ENCODE measurements around the gene MATK.

MATK gene

DNA sequence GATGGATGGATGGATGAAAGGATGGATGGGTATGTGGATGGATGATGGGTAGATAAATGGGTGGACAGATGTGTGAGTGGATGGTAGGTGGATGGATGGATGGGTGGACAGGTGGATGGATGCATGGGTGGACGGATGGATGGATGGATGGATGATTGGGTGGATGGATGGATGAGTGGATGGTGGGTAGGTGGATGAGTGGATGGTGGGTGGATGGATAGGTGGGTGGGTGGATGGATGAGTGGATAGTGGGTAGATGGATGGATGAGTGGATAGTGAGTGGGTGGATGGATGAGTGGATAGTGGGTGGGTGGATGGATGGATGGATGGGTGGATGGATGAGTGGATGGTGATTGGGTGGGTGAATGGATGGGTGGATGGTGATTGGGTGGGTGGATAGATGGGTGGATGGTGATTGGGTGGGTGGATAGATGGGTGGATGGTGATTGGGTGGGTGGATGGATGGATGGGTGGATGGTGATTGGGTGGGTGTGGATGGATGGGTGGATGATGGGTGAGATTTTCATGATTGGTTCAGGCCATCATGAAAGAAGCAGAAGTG, 9.6 kb downstream of the MATK start:
- Histone ChIP-seq H3K4me1 (no peaks in the 10 kb centered on the region), H3K36me3 (replicated peaks) (no peaks in the 10 kb centered on the region), H3K4me3 (no peak overlapping the region), H3K9me3 (peaks cover 4% of the 10 kb centered on the region), H3K27me3 (ENCODE audit: low read depth) (no peaks in the 10 kb centered on the region)
- in situ Hi-C loops (cut with MboI; ENCODE audit: low sequenced_read_pairs), result no loop called here
- no peak for DNase-seq (ENCODE audit: low spot score in 2 of 2)

DNA sequence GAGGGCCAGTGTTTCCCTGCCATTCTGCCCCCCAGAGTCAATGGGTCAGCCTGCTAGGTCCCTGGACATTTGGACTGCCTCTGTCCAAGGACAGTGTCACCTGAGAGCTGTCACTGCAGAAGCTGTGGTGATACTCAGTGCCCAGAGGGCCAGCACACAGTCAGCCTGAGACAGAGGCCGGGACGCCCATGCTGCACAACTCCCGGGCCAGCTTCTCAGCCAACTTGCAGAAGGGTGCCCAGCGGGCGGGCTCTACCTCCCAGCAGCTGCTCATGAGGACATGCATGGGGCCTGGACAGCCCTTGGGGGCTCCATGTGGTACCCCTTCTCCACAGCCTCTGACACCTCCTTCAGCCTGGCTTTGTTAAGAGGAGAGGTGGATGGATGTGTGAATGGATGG, 10.3 kb downstream of the MATK start:
- Histone ChIP-seq H3K36me3 (replicated peaks) (no peaks in the 10 kb centered on the region), H3K27me3 (ENCODE audit: low read depth) (no peaks in the 10 kb centered on the region), H3K4me3 (no peak overlapping the region), H3K9me3 (no peaks in the 10 kb centered on the region; the same call in 1 of the 2 replicates), H3K4me1 (no peaks in the 10 kb centered on the region)
- in situ Hi-C loops (cut with MboI; ENCODE audit: low sequenced_read_pairs), result no loop called here
- DNase-seq (ENCODE audit: low spot score in 2 of 2), result no peak

DNA sequence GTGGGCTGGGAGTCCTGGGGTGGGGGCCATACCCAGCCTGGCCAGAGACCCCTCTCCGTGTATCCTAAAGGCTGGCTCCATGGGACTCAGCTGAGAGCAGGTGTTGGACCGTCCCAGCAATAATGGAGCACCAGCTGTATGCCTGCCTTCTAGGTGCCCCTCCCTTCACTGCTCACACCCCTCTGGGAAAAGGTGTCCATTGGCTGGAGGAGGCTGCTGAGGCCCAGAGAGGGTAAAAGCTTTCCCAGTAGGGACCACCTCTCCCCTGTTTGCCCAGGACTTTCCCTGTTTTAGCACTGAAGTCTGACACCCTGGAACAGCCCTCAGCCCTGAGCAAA, 10.8 kb downstream of the MATK start:
- DNase-seq (ENCODE audit: low spot score in 2 of 2), result no peak
- no peak overlapping the region for H3K4me3 ChIP-seq
- no peaks in the 10 kb centered on the region for H3K36me3 ChIP-seq (replicated peaks)
- H3K27me3 ChIP-seq (ENCODE audit: low read depth), result no peaks in the 10 kb centered on the region
- in situ Hi-C loops (cut with MboI; ENCODE audit: low sequenced_read_pairs), result no loop called here
- no peaks in the 10 kb centered on the region for H3K4me1 ChIP-seq
- no peaks in the 10 kb centered on the region for H3K9me3 ChIP-seq

- no peaks in the 10 kb centered on the region for H3K4me1 ChIP-seq
- in situ Hi-C loops (cut with MboI; ENCODE audit: low sequenced_read_pairs), result no loop called here
- no peaks in the 10 kb centered on the region for H3K27me3 ChIP-seq (ENCODE audit: low read depth)
- DNase-seq (ENCODE audit: low spot score in 2 of 2), result no peak
- no peaks in the 10 kb centered on the region for H3K9me3 ChIP-seq
- H3K36me3 ChIP-seq (replicated peaks), result no peaks in the 10 kb centered on the region
- H3K4me3 ChIP-seq, result no peak overlapping the region
Measured at GRCh38 chr19:3774621-3775373, 11.4 kb downstream of the MATK start.

DNA sequence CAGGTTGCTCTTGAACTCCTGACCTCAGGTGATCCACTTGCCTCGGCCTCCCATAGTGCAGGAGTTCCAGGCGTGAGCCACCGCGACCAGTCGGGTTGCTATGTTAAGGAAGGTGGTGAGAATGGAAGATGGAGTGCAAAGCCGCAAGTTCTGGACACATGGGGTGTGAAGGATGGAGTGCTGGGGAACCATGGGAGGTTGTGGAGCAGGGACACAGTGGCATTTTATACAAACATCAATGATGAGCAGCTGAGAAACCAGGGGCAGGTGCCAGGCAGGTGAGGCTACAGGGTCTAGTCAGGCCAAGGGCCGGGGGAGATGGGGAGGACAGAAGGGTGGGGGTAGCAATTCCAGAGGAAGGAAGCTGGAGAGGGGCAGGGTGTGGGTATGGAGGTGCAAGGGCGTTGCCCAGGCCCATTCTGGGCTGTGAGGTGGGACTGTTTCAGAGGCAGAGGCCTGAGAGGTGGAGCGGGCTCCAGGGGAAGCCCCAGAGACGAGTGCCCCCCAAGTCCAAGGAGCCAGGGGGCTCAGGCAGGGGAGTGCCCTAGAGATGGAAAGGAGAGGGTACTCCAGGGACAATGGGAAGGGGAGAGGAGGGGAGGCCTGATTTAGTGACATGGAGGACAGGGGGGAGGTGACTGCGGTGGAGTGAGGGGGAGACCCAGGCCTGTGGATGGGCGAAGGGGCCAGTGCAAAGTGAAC, 12.2 kb downstream of the MATK start:
- no peaks in the 10 kb centered on the region for H3K27me3 ChIP-seq (ENCODE audit: low read depth)
- no peaks in the 10 kb centered on the region for H3K4me1 ChIP-seq
- no peaks in the 10 kb centered on the region for H3K9me3 ChIP-seq
- no peak overlapping the region for H3K4me3 ChIP-seq
- no peaks in the 10 kb centered on the region for H3K36me3 ChIP-seq (replicated peaks)
- no peak for DNase-seq (ENCODE audit: low spot score in 2 of 2)
- in situ Hi-C loops (cut with MboI; ENCODE audit: low sequenced_read_pairs), result no loop called here

- Histone ChIP-seq H3K4me1 (no peaks in the 10 kb centered on the region), H3K4me3 (no peak within 1 kb of the TSS)
- no peak for DNase-seq (ENCODE audit: low spot score in 2 of 2)
Measured at GRCh38 chr19:3771906-3772455, 14.2 kb downstream of the MATK start, which contains the start of gene RAX2. TSS of gene RAX2 (minus strand) at chr19:3772228. CDS start at chr19:3771742, 486 bp downstream.

DNA sequence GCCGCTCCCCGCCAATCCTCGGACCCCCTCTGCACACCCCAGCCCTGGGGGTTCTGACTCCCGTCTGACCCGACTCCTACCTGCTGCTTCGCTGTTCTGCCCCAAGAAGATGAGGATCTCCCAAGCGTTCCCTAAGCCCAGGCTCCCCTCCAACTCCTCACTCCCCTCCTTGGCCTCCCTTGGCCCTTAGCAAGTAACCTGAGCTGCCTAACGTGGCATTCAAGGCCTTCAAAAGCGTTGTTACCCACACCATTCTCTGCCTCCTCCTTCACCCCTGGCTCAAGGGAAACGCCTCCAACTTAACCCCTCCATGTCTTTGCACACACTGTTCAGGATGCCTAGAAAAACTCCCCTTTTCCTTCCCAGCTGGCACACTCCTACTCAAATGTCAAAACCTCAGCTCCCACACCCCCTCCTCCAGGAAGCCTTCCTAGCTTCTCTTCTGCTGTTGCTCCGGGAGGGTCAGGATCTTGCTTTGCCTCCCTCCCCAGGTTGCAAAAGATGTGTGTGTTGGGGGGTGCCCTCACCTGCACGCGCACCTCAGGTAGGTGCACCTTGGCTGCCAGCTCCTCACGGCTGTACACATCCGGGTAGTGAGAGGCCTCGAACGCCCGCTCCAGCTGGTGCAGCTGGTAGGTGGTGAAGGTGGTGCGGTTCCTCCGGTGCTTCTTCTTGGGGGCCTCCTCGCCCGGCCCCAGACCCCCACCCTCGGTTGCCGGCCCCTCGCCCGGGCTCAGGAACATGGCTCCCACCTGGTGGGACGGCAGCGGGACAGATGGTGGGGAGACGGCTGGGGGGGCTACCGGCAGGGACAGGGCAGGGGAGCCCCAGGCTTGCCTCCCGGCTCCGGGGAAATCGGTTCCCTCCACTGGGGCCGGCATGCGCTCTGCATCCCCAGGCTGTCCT, 14.9 kb downstream of the MATK start:
- in situ Hi-C loops (cut with MboI; ENCODE audit: low sequenced_read_pairs), result no loop called here
- H3K9me3 ChIP-seq, result no peaks in the 10 kb centered on the region
- no peaks in the 10 kb centered on the region for H3K27me3 ChIP-seq (ENCODE audit: low read depth)
- DNase-seq (ENCODE audit: low spot score in 2 of 2), result no peak
- peaks cover 17% of the 10 kb centered on the region for H3K36me3 ChIP-seq (replicated peaks)
- no peaks in the 10 kb centered on the region for H3K4me1 ChIP-seq
- H3K4me3 ChIP-seq, result no peak overlapping the region

More at GRCh38 chr19:3771906-3772455, 14.2 kb downstream of the MATK start, which contains the start of gene RAX2:
- Histone ChIP-seq H3K36me3 (replicated peaks) (peaks cover 12% of the 10 kb centered on the region), H3K9me3 (no peaks in the 10 kb centered on the region), H3K27me3 (ENCODE audit: low read depth) (no peaks in the 10 kb centered on the region)
- in situ Hi-C loops (cut with MboI; ENCODE audit: low sequenced_read_pairs), result no loop called here

GRCh38 chr19:3770136-3770999, 15.8 kb downstream of the MATK start:
- DNase-seq (ENCODE audit: low spot score in 2 of 2), result no peak
- peaks cover 20% of the 10 kb centered on the region for H3K36me3 ChIP-seq (replicated peaks)
- no peaks in the 10 kb centered on the region for H3K9me3 ChIP-seq
- H3K27me3 ChIP-seq (ENCODE audit: low read depth), result no peaks in the 10 kb centered on the region
- no peaks in the 10 kb centered on the region for H3K4me1 ChIP-seq
- H3K4me3 ChIP-seq, result no peak overlapping the region
- in situ Hi-C loops (cut with MboI; ENCODE audit: low sequenced_read_pairs), result no loop called here

DNA sequence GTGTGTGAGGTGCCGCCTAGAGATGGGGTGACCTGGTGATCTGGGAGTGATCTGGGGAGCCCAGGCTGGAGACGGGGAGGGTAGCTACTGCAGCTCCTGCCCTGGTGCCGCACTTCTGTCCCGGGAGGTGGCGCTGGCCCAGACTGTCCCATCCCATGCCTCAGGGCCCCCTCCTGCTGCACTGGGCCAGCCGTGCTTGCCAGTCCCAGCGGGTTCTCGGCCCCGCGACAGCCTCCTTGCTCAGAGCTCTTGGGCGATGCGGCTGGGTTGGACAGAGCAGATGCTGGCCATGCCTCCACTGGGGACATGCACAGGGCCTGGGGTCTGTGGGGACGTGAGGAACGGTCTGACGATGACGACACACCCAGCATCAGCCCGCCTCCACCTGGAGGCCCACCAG, 16.7 kb downstream of the MATK start:
- H3K9me3 ChIP-seq, result no peaks in the 10 kb centered on the region
- DNase-seq (ENCODE audit: low spot score in 2 of 2), result no peak
- H3K4me3 ChIP-seq, result no peak overlapping the region
- no peaks in the 10 kb centered on the region for H3K27me3 ChIP-seq (ENCODE audit: low read depth)
- no peaks in the 10 kb centered on the region for H3K4me1 ChIP-seq
- in situ Hi-C loops (cut with MboI; ENCODE audit: low sequenced_read_pairs), result no loop called here
- H3K36me3 ChIP-seq (replicated peaks), result peaks cover 25% of the 10 kb centered on the region

- no peaks in the 10 kb centered on the region for H3K9me3 ChIP-seq
- no peak overlapping the region for H3K4me3 ChIP-seq
- in situ Hi-C loops (cut with MboI; ENCODE audit: low sequenced_read_pairs), result no loop called here
- DNase-seq (ENCODE audit: low spot score in 2 of 2), result no peak
- H3K4me1 ChIP-seq, result no peaks in the 10 kb centered on the region
- H3K27me3 ChIP-seq (ENCODE audit: low read depth), result no peaks in the 10 kb centered on the region
- H3K36me3 ChIP-seq (replicated peaks), result peaks cover 25% of the 10 kb centered on the region
Measured at GRCh38 chr19:3768748-3769099, 17.5 kb downstream of the MATK start.

GRCh38 chr19:3768015-3768747, 18.0 kb downstream of the MATK start:
- in situ Hi-C loops (cut with MboI; ENCODE audit: low sequenced_read_pairs), result no loop called here
- Histone ChIP-seq H3K9me3 (no peaks in the 10 kb centered on the region), H3K36me3 (replicated peaks) (peaks cover 25% of the 10 kb centered on the region), H3K4me1 (peaks cover 2% of the 10 kb centered on the region), H3K4me3 (no peak overlapping the region), H3K27me3 (ENCODE audit: low read depth) (no peaks in the 10 kb centered on the region)
- DNase-seq (ENCODE audit: low spot score in 2 of 2), result no peak

GRCh38 chr19:3767050-3767449, 19.1 kb downstream of the MATK start:
- H3K9me3 ChIP-seq, result no peaks in the 10 kb centered on the region
- peaks cover 4% of the 10 kb centered on the region for H3K4me1 ChIP-seq
- H3K4me3 ChIP-seq, result no peak overlapping the region
- no peaks in the 10 kb centered on the region for H3K27me3 ChIP-seq (ENCODE audit: low read depth)
- peaks cover 25% of the 10 kb centered on the region for H3K36me3 ChIP-seq (replicated peaks)
- no peak for DNase-seq (ENCODE audit: low spot score in 2 of 2)
- in situ Hi-C loops (cut with MboI; ENCODE audit: low sequenced_read_pairs), result no loop called here
